Right renal pelvis (tissue), 4 donors: ENCODE results near the gene CTSW. TPM values are rescaled to one million over a fixed set of nuclear protein-coding genes. Genes with fewer than 3 reads are reported as not detected.

ENCODE experiments used
- DNase-seq, 4 donors: peaks; one replicate each; pipeline ENCODE4 v3.0.0-alpha.2; 2013; ENCODE audit warnings: low read depth in 4 of 4, low spot score in 3 of 4, missing footprints in 1 of 4
- polyA plus RNA-seq, 4 donors: library from polyadenylated mRNA; unstranded; fragments of 120-200 nt; gene quantifications; one replicate each; pipeline ENCODE4 v1.2.1, GENCODE V29; 2013; ENCODE audit not compliant: insufficient read length in 4 of 4

Gene CTSW
- polyA plus RNA-seq, 4 donors, result 0.65 to 1.8 (median 0.92) TPM

GRCh38 chr11:65854852-65855837, 24.5 kb upstream of the CTSW start:
- DNase-seq, result no peak

GRCh38 chr11:65855927-65856363, 23.7 kb upstream of the CTSW start:
- DNase-seq, result no peak

- no peak for DNase-seq
These were observed 22.7 kb upstream of the CTSW start for GRCh38 chr11:65856689-65857499.

GRCh38 chr11:65857500-65857852, 22.2 kb upstream of the CTSW start:
- no peak for DNase-seq

GRCh38 chr11:65857853-65858680, 21.6 kb upstream of the CTSW start, which contains the start of gene CFL1:
TSS of gene CFL1 (minus strand) at chr11:65858180. CDS start at chr11:65858099, 81 bp downstream.
- peak in 3 of 4 donors; percentile 91 to 93 (median 92) for DNase-seq

- DNase-seq, result no peak
These were observed 21.0 kb upstream of the CTSW start for GRCh38 chr11:65858681-65859087.

GRCh38 chr11:65859095-65859811, 20.4 kb upstream of the CTSW start:
- peak; percentile 89 to 96 (median 96) for DNase-seq

- DNase-seq, result no peak
These were observed 19.8 kb upstream of the CTSW start for GRCh38 chr11:65859812-65860277.

GRCh38 chr11:65860278-65861164, 19.1 kb upstream of the CTSW start, which contains the start of gene MUS81:
TSS of gene MUS81 (plus strand) at chr11:65860433. CDS start at chr11:65860754, 321 bp downstream.
- DNase-seq, result peak; percentile 94 to 97 (median 96)

- no peak for DNase-seq
These were observed 18.5 kb upstream of the CTSW start for GRCh38 chr11:65861165-65861505.

GRCh38 chr11:65861533-65862183, 18.0 kb upstream of the CTSW start:
- DNase-seq, result no peak

- no peak for DNase-seq
These were observed 17.4 kb upstream of the CTSW start for GRCh38 chr11:65862191-65862735.

GRCh38 chr11:65862941-65863888, 16.4 kb upstream of the CTSW start:
- no peak for DNase-seq

GRCh38 chr11:65863889-65864705, 15.5 kb upstream of the CTSW start:
- DNase-seq, result no peak

- no peak for DNase-seq
These were observed 14.7 kb upstream of the CTSW start for GRCh38 chr11:65864706-65865471.
